ENCODE measurements around the gene LMLN. TPM values are rescaled to one million over a fixed set of nuclear protein-coding genes. Genes with fewer than 3 reads are reported as not detected.
A peak's percentile ranks its signal among the peaks of the same experiment; 100 is the strongest.
"Not testable (repeated sequence)": the region's sequence is repeated elsewhere in the genome, so short reads cannot be mapped to it uniquely, and the experiment has no call there.

Gene LMLN
- total RNA-seq, 1 donor from 2014 or later: 8.8 TPM

GRCh38 chr3:198017090-198017489, 57.1 kb downstream of the LMLN start:
- ATAC-seq (no peak), DNase-seq (no peak)
- intact Hi-C loops (cut with micrococcal nuclease): no loop called here

- intact Hi-C loops (cut with micrococcal nuclease): no loop called here
- ATAC-seq (no peak), DNase-seq (no peak)
Measured at GRCh38 chr3:198018416-198018815, 58.4 kb downstream of the LMLN start.

- ATAC-seq (no peak), DNase-seq (no peak)
- intact Hi-C loops (cut with micrococcal nuclease): no loop called here
Measured at GRCh38 chr3:198019115-198019514, 59.1 kb downstream of the LMLN start.

- no peak for DNase-seq
- intact Hi-C loops (cut with micrococcal nuclease): no loop called here
- ATAC-seq: no peak
Measured at GRCh38 chr3:198021320-198021719, 61.3 kb downstream of the LMLN start.

- DNase-seq (no peak), ATAC-seq (no peak)
- intact Hi-C loops (cut with micrococcal nuclease): no loop called here
Measured at GRCh38 chr3:198022604-198023003, 62.6 kb downstream of the LMLN start.

- ATAC-seq (no peak), DNase-seq (no peak)
- intact Hi-C loops (cut with micrococcal nuclease): no loop called here
Measured at GRCh38 chr3:198025644-198026043, 65.6 kb downstream of the LMLN start.

GRCh38 chr3:198026620-198027019, 66.6 kb downstream of the LMLN start:
- intact Hi-C loops (cut with micrococcal nuclease): no loop called here
- ATAC-seq (no peak), DNase-seq (no peak)

- intact Hi-C loops (cut with micrococcal nuclease): no loop called here
- DNase-seq (no peak), ATAC-seq (no peak)
Measured at GRCh38 chr3:198027045-198027798, 67.2 kb downstream of the LMLN start.

GRCh38 chr3:198027799-198028390, 67.9 kb downstream of the LMLN start:
- ATAC-seq (no peak), DNase-seq (no peak)
- intact Hi-C loops (cut with micrococcal nuclease): no loop called here

- no peak for ATAC-seq
- intact Hi-C loops (cut with micrococcal nuclease): no loop called here
- no peak for DNase-seq
Measured at GRCh38 chr3:198028718-198029117, 68.7 kb downstream of the LMLN start.

- DNase-seq (no peak), ATAC-seq (no peak)
Measured at GRCh38 chr3:198030125-198030524, 70.1 kb downstream of the LMLN start.

GRCh38 chr3:198030726-198031125, 70.7 kb downstream of the LMLN start:
- no peak for DNase-seq
- no peak for ATAC-seq
- intact Hi-C loops (cut with micrococcal nuclease): no loop called here

More at GRCh38 chr3:198030125-198030524, 70.1 kb downstream of the LMLN start:
- intact Hi-C loops (cut with micrococcal nuclease): no loop called here

- intact Hi-C loops (cut with micrococcal nuclease): no loop called here
- peak; percentile 96 for ATAC-seq
- DNase-seq: peak; percentile 45
Measured at GRCh38 chr3:198032039-198032936, 72.3 kb downstream of the LMLN start.

- intact Hi-C loops (cut with micrococcal nuclease): no loop called here
- no peak for ATAC-seq
- DNase-seq: no peak
Measured at GRCh38 chr3:198043119-198043518, 83.1 kb downstream of the LMLN start.

GRCh38 chr3:198046120-198046857, 86.3 kb downstream of the LMLN start:
- intact Hi-C loops (cut with micrococcal nuclease): no loop called here
- ATAC-seq: no peak
- DNase-seq: no peak

GRCh38 chr3:198048445-198048844, 88.4 kb downstream of the LMLN start:
- ATAC-seq (no peak), DNase-seq (no peak)
- intact Hi-C loops (cut with micrococcal nuclease): no loop called here

- DNase-seq: no peak
- intact Hi-C loops (cut with micrococcal nuclease): no loop called here
- ATAC-seq: no peak
Measured at GRCh38 chr3:198051836-198052235, 91.8 kb downstream of the LMLN start.

- intact Hi-C loops (cut with micrococcal nuclease); DNase-seq; ATAC-seq: not testable (repeated sequence)
Measured at GRCh38 chr3:198053462-198053861, 93.4 kb downstream of the LMLN start.
